CD4-positive, alpha-beta T cell treated with Interleukin-12 subunit alpha and Interleukin-12 subunit beta, for 1 hour (primary cell): Measurements from ENCODE around the gene KATNAL1.

Source experiments
- DNase-seq: peaks from one replicate; pipeline ENCODE4 v3.0.0-alpha.2; 2020

Gene KATNAL1

GRCh38 chr13:30307194-30307970 lies at the start of gene KATNAL1:
KATNAL1 (minus strand) TSS chr13:30307551; CDS start chr13:30283777, 23,774 bp downstream.
- DNase-seq = peak; percentile 80

DNA sequence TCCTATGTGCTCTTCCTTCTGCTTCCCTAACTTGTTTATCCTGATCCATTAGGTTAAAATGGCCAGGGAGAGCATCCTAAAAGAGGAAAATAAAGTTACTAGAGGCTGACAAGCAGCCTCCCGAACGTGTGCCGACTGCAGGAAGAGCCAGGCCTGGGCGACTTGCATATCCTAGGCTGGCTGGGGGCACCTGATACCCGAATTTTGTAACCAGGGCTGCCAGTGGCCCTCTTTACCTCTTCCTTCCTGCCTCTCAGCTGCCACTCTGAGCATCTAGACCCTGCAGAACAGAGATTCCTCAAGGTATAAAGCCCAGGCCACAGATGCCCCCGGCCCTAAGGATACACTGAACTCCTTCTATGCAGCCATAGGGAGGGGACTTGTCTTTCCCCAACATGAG lies 48.5 kb upstream of the KATNAL1 start:
- DNase-seq = no peak

- DNase-seq = no peak
Observed at GRCh38 chr13:30355384-30355699, 48.0 kb upstream of the KATNAL1 start.

DNA sequence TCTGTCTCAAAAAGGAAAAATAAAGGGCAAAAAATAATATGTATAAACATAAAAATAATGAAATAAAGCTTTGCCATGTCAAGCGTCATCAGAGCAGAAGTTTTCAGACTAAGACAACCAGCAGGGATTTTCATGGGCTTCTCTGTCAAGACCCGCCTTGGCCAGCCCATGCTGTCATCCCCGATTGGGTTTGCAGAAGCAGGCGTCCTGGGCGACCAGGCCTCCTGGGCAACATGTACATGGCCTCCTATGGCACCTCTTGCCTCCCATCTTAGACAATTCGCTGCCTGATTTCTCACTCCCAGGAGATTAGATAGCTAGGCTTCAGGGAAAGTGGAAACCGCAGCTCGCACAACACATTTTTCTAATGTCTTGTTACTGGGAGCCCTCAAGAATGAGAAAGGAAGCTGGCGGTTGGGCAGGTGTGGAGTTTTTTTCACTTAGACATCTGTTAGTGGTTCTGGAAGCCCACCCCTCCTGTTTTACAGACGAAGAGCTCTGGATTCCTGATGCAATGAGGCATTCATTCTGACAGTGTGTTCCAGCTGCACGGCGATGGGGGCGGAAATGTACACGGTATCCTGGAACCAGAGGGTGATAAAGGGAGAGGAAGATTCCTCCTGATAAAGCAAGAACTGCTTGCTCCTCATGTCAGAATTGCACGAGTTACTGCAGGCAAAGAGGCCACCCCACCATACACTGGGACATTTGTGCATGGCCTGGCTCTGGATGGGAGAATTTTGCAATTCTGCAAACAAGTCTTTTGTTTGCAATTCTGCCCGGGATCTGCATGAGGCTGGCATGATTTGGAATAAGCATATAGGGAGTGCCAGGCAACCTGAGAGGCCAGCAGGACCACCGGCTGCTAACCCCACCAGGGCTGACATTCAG lies 47.4 kb upstream of the KATNAL1 start:
- DNase-seq = no peak

GRCh38 chr13:30353471-30354215 lies 46.3 kb upstream of the KATNAL1 start:
- DNase-seq = no peak

GRCh38 chr13:30353060-30353459 lies 45.7 kb upstream of the KATNAL1 start:
- DNase-seq = no peak

- DNase-seq = no peak
Observed at GRCh38 chr13:30352121-30352520, 44.8 kb upstream of the KATNAL1 start.

DNA sequence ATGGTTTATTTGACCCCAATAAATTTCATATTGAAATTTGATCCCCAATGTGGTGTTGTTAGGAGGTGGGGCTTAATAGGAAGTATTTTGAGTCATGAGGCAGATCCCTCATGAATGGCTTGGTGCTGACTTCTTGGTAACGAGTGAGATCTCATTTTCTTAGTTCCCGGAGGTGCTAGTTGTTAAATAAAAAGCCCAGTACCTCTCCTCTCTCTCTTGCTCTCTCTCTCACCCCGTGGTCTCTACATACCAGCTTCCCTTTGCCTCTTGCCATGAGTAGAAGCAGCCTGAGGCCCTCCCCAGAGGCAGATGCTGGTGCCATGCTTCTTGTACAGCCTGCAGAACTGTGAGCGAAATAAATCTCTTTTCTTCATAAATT lies 39.4 kb upstream of the KATNAL1 start:
- DNase-seq = no peak

DNA sequence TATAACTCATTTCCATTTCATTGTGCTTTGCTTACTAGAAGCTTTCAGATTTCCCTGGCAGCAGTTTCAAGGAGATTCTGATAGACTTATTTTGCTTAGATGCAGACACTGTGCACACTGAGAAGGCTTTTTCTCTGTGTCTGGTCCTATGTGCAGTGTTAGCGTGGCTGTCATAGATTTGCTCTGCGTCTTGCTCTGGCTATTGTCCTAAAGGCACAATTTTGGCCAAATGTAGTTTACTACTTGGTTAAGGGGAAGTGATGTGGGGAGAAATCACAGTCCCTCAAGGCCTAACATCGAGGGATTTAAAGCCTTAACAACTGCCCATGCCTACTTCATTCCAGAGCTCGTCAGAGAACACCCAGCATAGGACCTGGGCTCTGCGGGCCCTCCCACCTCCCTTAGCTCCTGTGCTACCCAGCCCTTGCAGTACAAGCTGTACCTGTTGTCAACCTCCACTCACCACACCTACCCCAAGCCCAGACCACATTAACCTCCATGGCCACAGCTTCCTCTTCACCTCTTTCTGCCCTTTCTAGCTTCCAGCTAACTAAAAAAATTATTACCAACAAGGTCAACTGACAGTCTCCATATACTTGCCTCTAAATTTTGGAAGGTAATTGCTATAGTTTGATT lies 38.9 kb upstream of the KATNAL1 start:
- peak; percentile 72 for DNase-seq

DNA sequence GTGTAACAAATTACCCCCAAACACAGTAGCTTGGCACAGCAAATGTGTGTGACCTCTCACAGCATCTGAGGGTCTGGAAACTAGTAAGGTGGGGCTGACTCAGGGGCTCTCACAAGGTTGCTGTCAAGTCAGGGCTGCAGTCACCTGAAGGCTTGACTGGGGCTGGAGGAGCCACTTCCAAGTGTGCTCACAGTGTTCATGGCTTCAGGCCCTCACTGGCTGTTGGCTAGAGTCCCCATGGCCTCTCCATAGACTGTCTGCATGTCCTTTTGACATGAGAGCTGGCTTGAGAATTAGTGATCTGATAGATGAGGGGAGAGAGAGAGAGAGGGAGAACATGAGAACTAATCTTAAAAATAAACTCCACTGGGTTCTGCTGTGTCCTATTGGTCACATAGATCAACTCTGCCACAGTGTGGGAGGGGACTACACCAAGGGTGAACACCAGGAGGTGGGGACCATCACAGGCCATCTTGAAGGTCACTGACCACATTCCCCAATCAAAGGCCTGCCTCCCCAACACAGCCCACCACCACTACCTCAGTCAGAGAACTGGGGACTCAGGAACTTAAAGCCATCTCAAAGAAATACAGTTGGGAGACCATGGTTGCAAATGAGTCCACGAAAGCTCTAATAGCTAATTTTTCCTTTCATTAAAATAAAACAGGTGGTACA lies 38.2 kb upstream of the KATNAL1 start:
- no peak for DNase-seq

GRCh38 chr13:30341815-30342570 lies 34.6 kb upstream of the KATNAL1 start:
- DNase-seq = no peak

DNA sequence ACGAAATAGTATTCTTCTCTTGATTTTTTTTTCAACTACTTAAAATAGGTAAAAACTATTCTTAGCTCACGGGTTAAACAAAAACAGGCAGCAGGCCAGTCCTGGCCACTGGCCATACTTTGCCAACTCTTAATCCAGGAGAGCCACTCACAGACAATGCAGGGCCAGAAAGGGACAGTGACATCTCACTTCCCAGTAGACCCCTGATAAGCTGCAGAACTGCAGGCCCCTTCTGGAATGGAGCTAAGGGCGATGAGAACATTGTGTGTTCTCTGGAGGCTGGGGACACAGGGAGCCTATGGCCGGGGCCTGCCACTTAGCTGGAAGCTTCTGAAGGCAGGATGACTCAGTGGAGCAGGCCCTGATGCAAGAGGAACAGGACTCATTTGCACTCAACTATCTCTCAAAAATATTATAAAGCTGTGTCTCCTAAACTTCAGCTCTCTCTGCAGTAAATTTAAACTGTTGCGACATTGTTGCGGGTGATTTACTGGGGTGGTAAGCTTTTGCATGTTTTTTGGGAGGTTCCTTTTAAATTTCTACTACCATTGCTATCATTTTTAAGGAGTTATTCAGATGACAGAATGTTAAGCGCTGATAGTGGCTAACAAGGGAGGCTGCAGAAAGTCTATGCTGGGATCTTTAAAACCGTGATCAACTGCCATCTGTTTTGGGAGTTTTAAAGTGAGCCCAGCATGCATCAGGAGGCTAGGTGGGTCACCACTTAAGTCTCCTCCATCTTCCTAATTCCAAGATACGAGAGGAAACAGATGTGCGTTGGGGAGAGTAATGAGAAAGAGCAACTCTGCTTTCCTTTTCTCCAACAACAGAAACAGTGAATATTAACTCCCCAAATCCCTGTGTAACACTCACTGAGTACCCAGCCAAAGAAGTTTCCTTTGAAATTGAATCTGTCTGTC lies 33.2 kb upstream of the KATNAL1 start:
- DNase-seq = no peak

GRCh38 chr13:30339738-30340330 lies 32.5 kb upstream of the KATNAL1 start:
- no peak for DNase-seq

- no peak for DNase-seq
Observed at GRCh38 chr13:30338952-30339351, 31.6 kb upstream of the KATNAL1 start.

DNA sequence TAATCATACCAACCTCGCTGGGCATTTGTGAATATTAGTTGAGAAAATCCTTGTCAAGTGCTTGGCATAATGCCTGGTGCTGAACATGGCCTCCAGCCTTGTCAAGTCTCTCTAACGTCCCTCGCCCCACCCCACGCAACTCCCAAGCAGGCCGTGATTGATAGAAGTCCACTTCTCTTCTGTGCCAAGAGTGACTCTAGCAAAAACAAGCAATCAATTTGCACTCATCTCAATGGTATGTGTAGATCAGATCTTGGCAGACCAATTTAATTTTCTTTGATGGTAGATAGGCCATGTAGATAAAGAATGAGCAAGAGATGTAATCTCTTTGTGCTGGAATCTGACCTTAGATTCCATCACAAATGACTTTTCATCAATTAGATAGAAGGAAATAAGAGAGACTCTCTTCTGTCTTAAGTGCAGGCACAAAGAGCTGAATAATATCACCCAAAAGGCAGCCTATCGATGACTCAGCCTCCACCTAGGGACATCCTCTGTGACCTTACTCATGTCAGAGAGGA lies 31.0 kb upstream of the KATNAL1 start:
- no peak for DNase-seq

DNA sequence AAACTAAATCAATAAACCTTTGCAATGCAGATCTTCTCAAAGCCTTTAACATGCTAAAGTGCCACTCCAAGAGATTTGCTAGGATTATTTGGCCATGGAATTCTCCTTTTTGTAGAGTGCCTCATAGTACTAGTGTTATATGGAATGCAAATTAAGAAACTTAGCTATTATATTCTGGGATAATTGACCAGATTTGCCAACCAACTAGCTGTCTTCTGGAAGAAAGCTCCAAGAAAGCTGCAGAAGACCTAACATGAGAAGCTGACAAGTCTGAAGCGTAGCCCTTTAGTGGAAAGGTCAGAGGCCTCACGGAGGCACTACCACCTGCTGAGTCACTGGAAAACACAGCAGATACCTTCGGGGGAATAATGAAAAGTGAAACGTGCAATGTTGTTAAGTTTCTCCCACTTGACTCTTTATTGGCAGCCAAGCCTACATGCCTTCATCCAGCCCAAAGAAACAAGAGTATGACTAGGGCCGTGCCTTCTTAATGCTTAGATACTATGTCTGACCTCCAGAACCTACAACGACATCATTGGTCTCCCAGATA lies 29.8 kb upstream of the KATNAL1 start:
- DNase-seq = no peak

DNA sequence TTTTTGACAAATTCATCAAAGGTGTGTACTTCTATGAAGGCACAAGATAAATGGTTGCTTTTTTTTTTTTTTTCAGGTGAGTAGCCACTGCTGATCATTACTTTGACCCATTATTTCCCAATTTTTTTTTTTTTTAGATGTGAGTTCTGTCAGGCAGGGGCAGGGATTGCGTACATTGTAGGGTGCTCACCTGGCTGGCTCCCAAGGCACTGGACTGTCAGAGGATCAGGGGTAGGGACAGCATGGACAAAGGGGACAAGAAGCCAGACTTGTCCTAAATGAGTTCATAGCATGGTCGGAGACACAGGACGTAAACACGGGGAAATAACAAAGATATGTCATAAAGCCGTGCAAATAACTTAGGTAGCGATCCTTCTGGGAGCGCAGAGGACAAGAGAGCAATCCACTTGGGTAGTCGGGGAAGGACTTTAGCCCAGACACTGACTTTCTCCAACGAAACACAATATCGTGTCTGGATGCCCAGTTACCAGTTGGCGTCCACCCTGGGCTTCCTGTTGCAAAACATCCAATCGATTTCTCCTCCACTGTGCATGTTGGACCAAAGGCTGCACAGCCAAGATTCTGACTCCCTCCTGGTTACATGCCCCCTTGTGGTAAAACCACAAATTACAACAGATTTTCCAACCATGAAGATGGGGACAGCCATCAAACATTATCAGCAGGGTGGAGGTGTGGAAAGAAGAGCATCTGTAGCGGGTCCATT lies 27.5 kb upstream of the KATNAL1 start:
- DNase-seq = peak; percentile 62

DNA sequence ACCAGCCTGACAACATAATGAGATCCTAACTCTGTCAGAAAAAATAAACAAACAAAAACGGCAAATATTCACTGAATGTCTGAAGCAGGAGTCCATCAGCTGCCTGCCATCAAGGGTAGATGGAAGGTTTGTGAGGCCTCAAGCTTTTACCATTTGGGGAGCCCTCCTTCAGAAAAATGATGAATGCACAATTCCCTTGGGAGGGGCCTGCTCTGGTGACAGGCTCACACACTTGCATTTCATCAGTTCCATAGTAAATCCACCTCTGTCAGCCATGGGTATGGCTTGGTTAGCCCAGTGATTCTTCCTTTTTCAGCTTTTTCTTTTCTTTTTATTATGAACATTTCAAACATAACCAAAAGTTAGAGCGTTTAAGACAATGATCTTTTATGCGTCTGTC lies 26.3 kb upstream of the KATNAL1 start:
- no peak for DNase-seq
